Activated gamma-delta T cell treated with anti-CD3 and anti-CD28 coated beads, Interleukin-2, amount 50 U/mL, for 16 hours (primary cell): ENCODE data around the gene ETV4.

ENCODE experiments used
- DNase-seq: peaks from one replicate; pipeline ENCODE4 v3.0.0-alpha.2; 2020; ENCODE audit warnings: low read depth

Gene ETV4

GRCh38 chr17:43546319-43547188, at the start of gene ETV4:
Gene ETV4, minus strand, starts transcription at chr17:43546340. Its CDS starts 723 bp downstream, at chr17:43545617.
- DNase-seq: peak; percentile 87

- DNase-seq: no peak
Measured at GRCh38 chr17:43595466-43595865, 49.3 kb upstream of the ETV4 start.

- no peak for DNase-seq
Measured at GRCh38 chr17:43591779-43592562, 45.8 kb upstream of the ETV4 start.

- DNase-seq: no peak
Measured at GRCh38 chr17:43591001-43591400, 44.9 kb upstream of the ETV4 start.

GRCh38 chr17:43588664-43589435, 42.7 kb upstream of the ETV4 start:
- DNase-seq: no peak

GRCh38 chr17:43588121-43588520, 42.0 kb upstream of the ETV4 start:
- DNase-seq: no peak

- DNase-seq: no peak
Measured at GRCh38 chr17:43587647-43588046, 41.5 kb upstream of the ETV4 start.

GRCh38 chr17:43584666-43585102, 38.5 kb upstream of the ETV4 start:
- DNase-seq: no peak

- DNase-seq: no peak
Measured at GRCh38 chr17:43583332-43583731, 37.2 kb upstream of the ETV4 start.

GRCh38 chr17:43581613-43582012, 35.5 kb upstream of the ETV4 start:
- DNase-seq: no peak

- DNase-seq: no peak
Measured at GRCh38 chr17:43581130-43581529, 35.0 kb upstream of the ETV4 start.

- DNase-seq: no peak
Measured at GRCh38 chr17:43579566-43580140, 33.5 kb upstream of the ETV4 start.

- DNase-seq: no peak
Measured at GRCh38 chr17:43578699-43579565, 32.8 kb upstream of the ETV4 start.

GRCh38 chr17:43578404-43578698, 32.2 kb upstream of the ETV4 start:
- DNase-seq: no peak

- DNase-seq: no peak
Measured at GRCh38 chr17:43577664-43578403, 31.7 kb upstream of the ETV4 start.

- peak; percentile 37 for DNase-seq
Measured at GRCh38 chr17:43576563-43577229, 30.6 kb upstream of the ETV4 start.

GRCh38 chr17:43574896-43575525, 28.9 kb upstream of the ETV4 start:
- no peak for DNase-seq

GRCh38 chr17:43574348-43574747, 28.2 kb upstream of the ETV4 start:
- no peak for DNase-seq

GRCh38 chr17:43573579-43574321, 27.6 kb upstream of the ETV4 start:
- DNase-seq: no peak
